HL-60 (cell line): ENCODE data around the gene ARSG.

Experiments used
- CTCF ChIP-seq: IDR thresholded peaks from one replicate; pipeline ENCODE4 v1.5.1; 2011; ENCODE audit warnings: low read length, control low read depth, inconsistent platforms; ENCODE audit not compliant: insufficient read depth
- GABPA ChIP-seq: IDR thresholded peaks from 2 replicates; pipeline ENCODE4 v1.6.1; 2012; ENCODE audit warnings: low read depth
- POLR2AphosphoS5 ChIP-seq: IDR thresholded peaks from 2 replicates; pipeline ENCODE4 v1.6.1; 2012; ENCODE audit warnings: low read depth
- REST ChIP-seq: IDR thresholded peaks from 2 replicates; pipeline ENCODE4 v1.6.1; 2012; ENCODE audit warnings: low read depth; ENCODE audit not compliant: insufficient replicate concordance
- SPI1 ChIP-seq: IDR thresholded peaks from 2 replicates; pipeline ENCODE4 v1.6.1; 2012; ENCODE audit warnings: low read depth, mild to moderate bottlenecking, borderline replicate concordance

GRCh38 chr17:68343976-68344375, 52.7 kb downstream of the ARSG start:
- TF ChIP-seq POLR2AphosphoS5 (no peak), CTCF (no peak), REST (no peak), SPI1 (no peak), GABPA (no peak)
